DMS153 (cell line): ENCODE data around the gene AGO1.

ENCODE experiments used
- DNase-seq: peaks from one replicate; lab custom pipeline; 2025; lab: John Stamatoyannopoulos, UW

AGO1 gene

DNA sequence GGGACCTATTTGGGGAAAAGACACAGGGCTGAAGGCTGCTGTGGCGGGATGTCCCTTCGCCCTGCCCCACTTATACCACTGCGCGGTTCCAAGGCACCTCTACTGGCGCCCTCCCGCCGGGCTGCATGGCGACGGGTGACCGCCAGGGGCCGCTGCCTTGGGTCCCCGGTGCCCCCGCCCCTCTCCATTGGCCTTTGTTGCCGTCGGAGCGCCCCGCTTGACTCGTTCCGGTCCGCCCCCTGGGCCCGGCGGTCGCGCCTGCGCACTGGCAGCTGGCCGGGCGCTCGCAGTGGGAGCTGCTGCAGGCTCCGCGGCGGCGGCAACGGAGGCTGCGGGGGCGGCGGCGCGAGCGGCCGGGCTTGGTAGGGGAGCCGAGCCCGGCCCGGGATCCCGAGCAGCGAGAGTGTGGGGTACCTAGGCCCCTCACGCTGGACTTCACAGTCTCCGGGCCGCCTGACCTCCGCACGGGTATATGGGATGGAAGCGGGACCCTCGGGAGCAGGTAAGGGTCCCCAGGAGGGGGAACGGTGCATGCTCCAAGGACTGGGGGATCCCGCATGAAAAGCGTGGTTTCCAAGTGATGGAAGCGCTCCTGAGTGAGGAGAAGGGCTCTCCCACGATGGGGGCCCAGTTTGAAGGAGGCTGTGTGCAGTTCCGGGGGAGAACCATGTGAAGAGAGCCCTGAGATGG lies at the start of gene AGO1:
Gene AGO1 (plus strand): TSS at position 265 of the 690 bp plus-strand sequence. CDS start 213 bp downstream, at position 478.
- DNase-seq, result peak; percentile 96

DNA sequence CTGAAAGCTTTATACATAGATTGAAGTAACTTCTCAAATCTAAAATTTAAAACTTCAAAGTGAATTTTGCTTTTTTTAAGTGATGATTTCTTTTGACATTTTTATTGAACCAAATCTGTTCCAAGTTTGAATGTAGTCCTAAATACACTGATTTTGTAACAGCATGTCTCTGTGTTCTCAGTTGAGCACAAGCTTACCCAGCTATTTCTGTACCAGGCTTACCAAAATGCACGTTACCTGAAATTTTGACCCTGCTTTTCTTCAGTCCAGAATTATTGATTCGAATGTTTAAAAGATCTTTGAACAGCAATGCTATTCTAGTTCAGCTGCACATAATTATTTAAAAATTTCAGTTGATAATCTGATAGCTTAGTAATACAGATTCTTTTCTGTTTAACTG lies 49.6 kb upstream of the AGO1 start:
- no peak for DNase-seq

- no peak for DNase-seq
These were observed 48.8 kb upstream of the AGO1 start for GRCh38 chr1:35834218-35834617.

GRCh38 chr1:35835398-35835797 lies 47.6 kb upstream of the AGO1 start:
- peak; percentile 74 for DNase-seq

DNA sequence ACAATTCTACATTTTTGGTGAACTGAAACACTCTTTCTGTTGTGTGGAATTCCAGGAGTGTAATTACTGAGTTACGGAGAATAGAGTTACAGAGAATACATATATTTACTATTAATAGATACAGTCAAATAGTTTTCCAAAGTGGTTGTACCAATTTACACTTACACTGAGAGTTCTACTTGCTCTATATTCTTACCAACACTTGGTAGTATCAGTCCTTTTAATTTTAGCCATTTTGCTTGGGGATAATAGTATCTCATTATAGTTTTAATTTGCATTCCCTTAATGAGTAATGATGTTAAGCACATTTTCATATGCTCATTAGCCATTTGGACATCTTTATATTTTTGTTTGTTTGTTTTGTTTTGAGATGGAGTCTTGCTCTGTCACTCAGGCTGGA lies 46.3 kb upstream of the AGO1 start:
- DNase-seq, result no peak

DNA sequence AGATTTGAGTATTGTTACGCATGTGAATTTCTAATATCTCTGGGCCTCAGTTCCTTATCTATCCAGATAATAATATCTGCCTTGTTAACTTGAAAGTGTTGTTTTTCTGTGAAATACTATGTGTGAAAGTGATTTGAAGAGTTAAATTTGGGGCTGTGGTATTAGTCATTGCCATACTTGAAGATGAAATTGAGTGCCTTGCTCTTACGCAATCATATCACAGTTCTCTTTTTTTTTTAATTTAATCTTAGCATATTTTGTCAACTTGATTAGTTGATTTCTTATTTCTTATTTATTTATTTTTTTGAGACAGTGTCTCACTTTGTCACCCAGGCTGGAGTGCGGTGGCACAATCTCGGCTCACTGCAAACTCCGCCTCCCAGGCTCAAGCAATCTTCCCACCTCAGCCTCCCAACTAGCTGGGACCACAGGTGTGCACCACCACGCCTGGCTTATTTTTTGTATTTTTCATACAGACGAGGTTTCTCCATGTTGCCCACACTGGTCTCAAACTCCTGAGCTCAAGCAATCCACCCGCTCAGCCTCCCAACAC lies 44.2 kb upstream of the AGO1 start:
- DNase-seq, result no peak

GRCh38 chr1:35844826-35845225 lies 38.2 kb upstream of the AGO1 start:
- DNase-seq, result no peak

DNA sequence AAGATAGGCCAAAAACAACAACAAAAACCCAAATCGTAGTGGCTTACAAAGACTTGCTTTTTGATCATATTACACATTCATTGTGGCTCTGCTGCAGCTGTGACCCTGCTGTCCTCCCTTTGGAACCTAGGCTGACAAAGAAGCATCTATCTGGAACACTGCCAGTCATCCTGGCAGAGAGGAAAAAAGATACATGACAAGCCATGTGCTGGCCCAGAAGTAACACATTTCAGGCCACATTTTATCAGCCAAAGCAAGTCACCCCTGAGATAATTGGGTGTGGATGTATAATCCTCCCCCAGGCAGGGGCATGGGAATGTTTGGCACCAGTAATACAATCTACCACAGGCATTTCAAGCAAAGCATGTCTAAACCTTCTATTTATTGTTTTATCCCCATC lies 37.2 kb upstream of the AGO1 start:
- DNase-seq, result no peak

- no peak for DNase-seq
These were observed 35.0 kb upstream of the AGO1 start for GRCh38 chr1:35847935-35848565.

GRCh38 chr1:35850051-35850450 lies 33.0 kb upstream of the AGO1 start:
- no peak for DNase-seq

- no peak for DNase-seq
These were observed 32.3 kb upstream of the AGO1 start for GRCh38 chr1:35850716-35851115.

DNA sequence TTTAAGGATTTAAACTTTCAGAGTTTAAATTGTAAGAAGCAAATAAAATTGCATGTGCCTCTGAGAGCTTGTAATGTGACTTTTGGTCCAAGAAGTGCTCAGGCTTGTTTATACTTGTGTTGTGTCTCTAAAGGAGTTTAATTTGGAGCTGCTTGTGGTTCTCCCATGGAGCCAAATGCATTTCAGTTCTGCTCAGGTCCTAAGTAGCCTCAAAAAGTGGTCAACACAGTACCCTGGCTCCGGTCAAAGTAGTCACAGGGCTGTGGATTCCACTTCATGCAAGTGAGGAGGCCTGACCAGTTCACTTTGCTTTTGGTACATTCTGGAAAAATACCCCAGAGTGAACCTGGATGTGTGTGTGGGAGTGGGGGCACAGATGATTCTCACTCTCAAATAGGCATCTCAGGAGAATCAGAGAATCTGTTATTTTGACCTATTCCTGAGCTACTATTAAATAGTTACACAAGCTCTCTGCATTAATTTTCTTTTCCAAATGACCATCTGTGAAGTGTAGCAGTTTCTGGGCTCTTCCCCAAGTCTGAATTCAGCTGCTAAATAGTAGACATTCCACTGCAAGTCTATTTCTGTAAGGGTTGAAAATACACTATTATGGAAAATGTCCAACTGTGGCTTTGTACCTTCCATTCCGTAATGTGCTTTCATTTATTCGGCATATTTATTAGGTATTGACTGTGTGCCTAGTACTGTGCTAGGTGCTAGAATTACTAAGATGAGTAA lies 31.7 kb upstream of the AGO1 start:
- no peak for DNase-seq

DNA sequence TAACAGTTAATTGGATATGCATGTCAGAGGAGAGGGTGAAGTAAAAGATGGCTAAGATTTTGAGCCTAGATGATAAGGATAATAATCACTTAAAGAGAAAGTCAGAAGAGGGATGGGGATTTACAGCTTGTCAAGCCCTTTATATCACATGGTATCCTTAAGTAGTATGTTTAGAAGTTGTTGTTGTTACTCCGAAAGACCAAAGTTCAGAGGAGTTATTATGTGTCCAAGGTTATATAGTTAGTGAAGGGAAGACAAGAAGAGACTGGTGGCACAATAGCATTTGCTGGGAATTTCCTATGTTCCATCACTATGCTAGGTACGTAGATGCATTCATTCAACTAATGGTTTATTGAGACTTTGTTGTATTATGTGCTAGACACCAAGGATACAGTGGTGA lies 30.8 kb upstream of the AGO1 start:
- DNase-seq, result no peak

DNA sequence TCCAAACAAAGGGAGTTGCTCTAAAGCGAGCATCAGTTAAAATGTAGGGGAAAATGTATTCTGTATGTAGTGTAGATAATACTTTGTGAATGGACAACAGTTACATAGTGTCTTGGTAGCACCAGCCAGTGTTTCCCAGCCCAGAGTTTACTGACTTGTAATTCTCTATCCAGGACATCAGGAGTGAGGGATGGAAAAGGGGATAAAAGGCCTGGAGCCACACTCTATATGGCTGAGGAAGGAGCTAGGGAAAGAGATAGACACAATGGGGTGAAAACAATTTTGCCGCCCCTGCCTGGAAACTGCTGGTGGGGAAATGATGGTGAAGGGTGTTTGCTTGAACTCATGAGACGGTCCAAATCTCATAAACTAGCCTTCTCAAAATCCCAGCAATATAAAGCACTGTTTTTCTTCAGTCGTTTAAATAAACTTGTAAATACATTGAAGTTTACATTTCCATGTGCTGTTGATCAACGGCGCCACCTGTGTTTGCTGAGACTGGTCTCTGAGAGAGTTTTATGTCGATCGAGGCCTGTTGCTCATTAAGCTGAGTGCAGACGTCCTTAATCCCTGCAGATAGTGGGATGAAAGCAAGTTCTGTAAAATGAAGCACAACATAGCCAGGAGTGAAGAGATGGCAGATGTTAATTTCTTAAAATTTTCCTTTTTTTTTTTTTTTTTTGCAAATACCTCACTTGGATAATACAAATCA lies 27.9 kb upstream of the AGO1 start:
- DNase-seq, result peak; percentile 89

- DNase-seq, result peak; percentile 54
These were observed 26.0 kb upstream of the AGO1 start for GRCh38 chr1:35856964-35857363.

- DNase-seq, result peak; percentile 28
These were observed 25.2 kb upstream of the AGO1 start for GRCh38 chr1:35857830-35858229.

GRCh38 chr1:35860696-35861095 lies 22.3 kb upstream of the AGO1 start:
- no peak for DNase-seq

DNA sequence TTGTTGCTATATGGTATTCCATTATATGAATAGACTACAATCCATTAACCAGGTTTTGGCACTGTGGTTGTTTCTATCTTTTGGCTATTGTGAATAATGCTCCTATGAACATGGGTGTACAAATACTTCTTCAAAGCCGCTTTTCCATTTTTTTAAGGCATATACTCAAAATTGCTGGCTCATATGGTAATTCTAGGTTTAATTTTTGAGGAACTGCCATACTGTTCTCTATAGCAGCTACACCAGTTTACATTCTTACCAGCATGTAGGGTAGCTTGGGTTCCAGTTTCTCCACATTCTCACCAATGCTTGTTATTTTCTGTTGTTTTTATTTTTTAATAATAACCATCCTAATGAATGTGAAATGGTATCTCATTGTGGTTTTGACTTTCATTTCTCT lies 19.9 kb upstream of the AGO1 start:
- no peak for DNase-seq

DNA sequence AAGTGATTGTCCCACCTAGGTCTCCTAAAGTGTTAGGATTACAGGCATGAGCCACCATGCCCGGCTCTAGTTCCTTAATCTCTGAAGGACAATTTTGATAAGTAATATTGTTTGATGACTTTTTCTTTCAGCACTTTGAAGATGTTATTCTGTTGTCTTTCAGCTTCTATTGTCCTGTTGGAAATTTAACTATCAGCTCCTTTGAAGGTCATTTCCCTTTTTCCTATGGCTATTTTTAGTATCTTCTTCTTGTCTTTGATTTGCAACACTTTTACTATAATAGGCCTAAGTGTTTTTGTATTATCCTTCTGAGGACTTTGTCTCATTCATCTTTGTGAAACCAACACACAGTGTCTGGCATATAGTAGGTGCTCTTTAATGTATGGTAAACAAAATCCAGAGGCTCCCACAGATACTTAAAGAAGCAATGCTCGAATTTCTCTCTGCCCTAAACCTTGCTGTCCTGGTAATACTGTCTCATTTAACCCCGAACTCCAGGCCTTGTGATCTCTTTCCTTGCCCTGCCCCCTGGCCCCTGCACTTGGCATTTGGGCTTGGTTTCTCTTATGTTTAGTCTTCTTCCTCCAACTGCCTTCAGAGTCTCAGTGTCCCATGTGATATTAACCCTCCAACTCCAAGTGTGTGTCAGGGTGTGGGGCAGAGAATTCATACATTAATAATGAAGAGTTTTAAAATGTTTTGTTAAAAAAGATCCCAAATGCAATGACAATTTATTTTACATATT lies 19.0 kb upstream of the AGO1 start:
- DNase-seq, result no peak

GRCh38 chr1:35864813-35865212 lies 18.2 kb upstream of the AGO1 start:
- DNase-seq, result no peak

GRCh38 chr1:35866991-35867390 lies 16.0 kb upstream of the AGO1 start:
- no peak for DNase-seq
